NCI-H128 (cell line): ENCODE results near the gene KRTAP5-1.

ENCODE experiments used
- DNase-seq: peaks from one replicate; lab custom pipeline; 2025; ENCODE audit not compliant: unreplicated experiment; lab: John Stamatoyannopoulos, UW

Gene KRTAP5-1

DNA sequence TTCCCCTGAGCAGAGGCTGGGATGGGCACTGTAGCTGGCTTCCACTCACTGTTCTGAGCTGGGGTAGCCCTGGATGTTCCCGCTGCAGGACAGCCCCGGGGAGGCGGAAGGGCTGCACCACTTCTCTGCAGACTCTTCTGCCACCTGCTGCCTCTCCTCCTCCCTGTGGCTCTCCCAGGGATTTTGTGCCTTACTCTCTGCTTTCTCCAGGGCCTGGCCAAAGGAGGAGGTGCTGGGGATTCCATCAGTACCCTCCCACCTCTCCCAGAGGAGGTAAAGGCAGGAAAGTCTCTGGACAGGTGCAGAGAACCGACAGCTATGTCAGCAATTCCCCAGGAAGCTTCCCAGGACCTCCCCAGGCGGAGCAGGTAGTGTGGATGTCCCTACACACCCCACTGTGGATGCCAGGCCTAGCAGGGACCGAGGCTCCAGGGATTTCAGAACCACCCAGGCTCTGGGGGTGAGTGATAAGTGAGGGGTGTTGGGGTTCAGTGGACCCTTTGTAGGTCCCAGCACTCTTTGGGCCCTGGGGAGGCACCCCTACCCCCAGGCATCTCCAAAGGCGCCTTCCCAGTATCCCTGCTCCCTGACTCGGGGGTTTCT, 24.3 kb downstream of the KRTAP5-1 start:
- DNase-seq: no peak

GRCh38 chr11:1560002-1560648, 25.0 kb downstream of the KRTAP5-1 start:
- DNase-seq: no peak

GRCh38 chr11:1559111-1559951, 25.8 kb downstream of the KRTAP5-1 start:
- DNase-seq: no peak

DNA sequence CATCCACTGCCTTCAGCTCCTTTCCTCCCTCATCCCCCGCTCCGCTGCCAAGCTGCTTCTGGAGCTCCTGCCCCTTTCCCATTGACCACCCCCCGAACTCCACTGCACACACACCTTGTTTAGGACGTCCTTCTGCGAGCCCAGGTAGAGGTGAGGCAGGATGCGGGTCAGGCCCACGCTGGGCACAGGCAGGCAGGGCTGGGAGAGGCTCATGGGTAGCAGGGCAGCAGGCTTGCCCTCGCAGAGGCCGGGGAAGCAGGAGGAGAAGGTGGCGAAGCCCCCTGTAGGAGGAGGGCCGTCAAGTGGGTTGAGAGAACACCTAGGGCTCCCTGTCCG, 26.3 kb downstream of the KRTAP5-1 start:
- DNase-seq: no peak

DNA sequence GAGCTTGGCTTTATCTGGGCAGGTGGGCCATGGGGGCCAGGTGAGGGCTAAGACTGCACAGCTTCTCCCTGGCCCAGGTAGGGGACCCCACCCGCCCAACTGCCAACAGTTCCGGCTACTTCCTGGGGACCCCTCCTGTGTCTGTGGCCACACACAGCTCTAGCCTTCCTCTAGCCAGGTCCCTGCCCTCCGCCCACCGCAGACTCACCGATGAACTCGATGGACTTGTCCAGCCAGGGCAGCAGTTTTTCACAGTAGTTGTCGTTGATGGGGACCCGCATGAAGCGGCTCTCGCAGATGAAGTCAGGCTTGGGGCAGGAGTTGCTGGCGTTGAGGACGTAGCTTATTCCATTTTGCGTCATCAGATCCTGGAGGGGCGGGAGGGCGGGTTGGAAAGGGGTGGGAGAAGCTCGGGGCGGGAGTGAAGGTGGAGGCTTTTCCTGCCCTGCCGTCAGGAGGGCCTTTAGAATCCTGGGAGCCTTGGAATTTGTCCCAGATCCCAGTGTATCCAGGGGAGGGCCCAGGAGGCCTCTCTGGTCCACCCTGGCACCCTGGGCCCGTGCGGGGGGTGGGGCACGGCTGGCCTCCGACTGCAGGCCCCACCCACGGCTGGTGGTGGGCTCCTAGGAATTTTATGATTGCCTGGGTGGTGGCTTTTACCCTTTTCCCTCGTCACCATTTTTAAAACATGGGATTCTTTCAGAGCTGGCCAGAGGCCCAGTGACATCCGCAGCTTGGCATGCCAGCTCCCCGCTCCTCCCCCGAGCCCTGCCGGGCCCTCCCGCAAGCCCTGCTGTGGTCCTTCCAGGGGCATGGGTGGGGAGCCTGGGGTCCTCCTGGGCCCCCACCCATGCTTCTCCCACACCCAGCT, 26.9 kb downstream of the KRTAP5-1 start:
- DNase-seq: no peak

DNA sequence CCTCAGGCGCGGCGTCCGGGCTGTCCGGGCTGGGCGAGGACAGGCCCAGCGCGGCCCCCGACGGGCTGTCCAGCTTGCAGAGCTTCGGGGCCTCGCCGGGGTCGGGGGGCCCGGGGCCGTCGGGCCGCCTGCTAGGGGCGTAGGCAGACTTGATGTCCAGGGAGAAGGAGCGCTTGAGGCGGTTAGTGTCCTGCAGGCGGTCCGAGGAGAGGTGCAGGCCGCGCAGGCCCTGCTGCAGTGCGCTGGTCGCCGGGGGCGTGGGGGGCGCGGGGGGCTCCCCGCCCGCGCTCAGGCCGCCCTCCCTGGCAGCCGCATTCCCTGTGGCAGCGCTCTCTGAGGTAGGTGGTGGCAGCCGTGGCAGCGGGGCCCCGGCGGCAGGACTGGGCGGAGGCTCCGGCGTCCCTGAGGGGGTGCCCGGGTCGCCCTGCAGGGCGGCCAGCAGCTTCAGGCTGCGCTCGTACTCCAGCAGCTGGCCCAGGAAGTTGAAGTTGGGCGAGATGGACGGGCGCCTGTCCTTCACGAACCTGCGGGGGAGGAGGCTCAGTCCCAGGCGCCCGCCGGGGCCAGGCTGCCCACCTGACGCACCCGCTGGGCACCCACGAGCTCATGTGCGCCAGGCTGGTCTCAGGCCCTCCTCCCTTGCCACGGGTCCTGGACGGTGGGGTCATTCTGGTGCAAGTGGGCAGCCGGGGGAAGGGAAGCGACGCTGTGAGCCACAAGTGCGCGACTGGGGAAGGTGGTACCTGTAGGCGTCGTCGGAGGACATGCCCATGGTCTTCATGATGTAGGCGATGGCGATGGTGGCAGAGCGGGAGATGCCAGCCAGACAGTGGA, 27.8 kb downstream of the KRTAP5-1 start:
- DNase-seq: no peak

GRCh38 chr11:1556278-1556902, 28.7 kb downstream of the KRTAP5-1 start:
- no peak for DNase-seq

DNA sequence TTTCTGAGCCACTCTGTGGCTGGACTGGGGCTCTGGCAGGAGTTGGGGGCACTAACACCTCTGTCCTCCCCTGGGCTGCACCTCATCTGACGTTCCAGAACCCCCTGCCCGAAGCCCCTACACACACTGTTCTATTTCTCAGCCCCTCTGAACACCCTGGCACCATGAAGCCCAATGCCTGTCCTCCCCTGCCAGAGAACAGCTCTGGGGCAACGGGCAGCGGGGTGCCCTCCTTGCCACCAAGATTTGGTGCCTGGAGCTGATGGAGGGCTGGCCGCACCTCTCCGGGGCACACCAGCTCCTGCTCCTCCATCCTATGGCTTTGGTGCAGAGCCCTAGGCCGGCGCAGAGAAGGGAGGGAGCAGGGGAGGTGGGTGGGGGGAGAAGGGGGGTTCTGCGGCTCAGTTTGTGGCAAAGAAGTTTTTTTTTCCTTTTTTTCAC, 29.4 kb downstream of the KRTAP5-1 start:
- DNase-seq: no peak

DNA sequence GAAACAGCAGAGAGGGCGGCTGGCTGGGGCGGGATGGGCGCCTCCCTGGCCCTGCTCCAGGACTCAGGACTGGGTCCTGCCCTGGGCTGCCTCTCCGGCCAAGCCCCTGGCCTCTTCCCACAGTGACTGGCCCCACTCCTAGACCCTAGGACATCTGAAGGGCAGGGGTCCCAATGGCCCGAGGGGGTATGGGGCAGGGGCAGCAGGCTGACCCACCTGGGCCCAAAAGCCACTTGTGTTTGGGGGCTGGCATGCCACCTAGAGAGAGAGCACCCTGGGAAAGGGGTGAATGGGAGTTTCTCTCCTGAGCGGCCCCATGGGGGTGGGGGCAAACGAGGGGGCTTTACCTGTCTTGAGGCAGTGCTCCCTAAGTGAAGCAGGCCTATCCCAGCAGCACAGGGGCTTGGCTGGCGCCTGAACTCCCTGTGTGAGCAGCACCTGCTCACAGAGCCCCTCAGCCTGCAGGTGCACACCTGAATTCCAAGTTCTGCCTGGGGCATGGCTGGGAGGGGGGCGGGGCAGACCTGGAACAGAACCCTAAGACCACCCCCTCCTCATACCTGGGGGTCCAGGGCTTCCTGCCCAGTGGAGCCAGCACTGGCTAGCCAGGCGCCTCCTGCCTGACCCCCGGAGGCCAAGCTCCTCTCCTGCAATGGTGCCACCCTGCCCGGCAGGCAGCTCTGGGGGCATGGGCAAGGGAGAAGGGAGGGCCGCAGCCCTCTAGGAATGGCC, 29.9 kb downstream of the KRTAP5-1 start:
- DNase-seq: no peak

DNA sequence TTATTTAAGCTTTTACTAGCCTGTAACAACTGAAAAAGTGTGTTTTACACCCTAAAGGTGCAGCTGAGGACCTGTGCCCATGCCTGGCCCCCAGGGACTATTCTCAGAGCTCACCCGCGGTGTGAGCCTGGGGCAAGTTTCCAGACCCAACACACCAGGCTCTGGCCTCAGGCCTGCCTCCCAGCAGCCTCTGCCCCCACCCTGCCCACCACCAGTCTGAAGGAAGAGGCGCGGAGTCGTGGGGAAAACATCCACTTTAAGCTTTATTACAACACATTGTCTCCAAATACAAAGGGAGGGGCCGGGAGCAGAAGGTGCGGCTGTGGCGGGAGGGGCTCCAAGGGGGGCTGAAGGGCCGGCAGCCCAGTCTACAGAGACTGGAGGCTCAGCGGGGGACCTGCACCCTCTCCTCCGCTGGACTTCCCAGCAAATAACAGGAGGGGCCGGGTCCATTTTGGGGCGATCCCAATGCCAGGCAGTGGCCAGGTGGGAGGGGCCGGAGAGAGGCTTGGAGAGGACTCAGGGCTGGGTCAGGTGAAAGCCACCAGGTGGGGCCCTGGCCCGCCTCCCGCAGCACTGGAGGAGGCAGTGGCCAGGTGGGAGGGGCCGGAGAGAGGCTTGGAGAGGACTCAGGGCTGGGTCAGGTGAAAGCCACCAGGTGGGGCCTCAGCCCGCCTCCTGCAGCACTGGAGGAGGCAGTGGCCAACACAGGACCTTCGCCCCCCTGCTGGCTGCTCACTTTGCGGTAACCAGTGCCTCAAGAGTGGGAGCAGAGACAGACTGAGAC, 31.1 kb downstream of the KRTAP5-1 start:
- DNase-seq: no peak

- no peak for DNase-seq
Measured at GRCh38 chr11:1549338-1550330, 35.4 kb downstream of the KRTAP5-1 start.

- no peak for DNase-seq
Measured at GRCh38 chr11:1548221-1549070, 36.6 kb downstream of the KRTAP5-1 start.

- no peak for DNase-seq
Measured at GRCh38 chr11:1547467-1548098, 37.5 kb downstream of the KRTAP5-1 start.

GRCh38 chr11:1546536-1547466, 38.3 kb downstream of the KRTAP5-1 start:
- DNase-seq: peak; percentile 60

DNA sequence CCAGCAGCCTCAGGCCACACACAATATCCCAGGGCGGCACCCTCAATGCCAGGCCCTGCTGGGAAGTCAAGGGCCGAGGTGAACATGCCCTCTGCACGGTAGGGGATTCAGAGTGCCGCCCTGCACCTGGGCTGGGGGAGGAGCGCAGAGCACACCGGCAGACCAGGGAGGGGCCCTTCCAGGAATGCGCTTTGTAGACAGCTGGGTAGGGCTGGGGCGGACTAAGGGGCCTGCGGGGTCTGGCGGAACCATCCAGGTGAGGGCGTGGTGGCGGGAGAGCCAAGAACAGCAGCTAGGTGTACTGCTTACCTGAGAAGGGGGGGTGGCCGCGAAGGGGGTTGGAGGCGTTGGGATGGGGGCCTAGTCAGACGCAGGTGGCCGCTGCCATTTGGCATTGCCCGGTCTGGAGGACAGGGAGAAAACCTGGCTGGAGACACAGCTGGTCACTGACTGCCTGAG, 39.0 kb downstream of the KRTAP5-1 start:
- no peak for DNase-seq
